SK-N-DZ (cell line): ENCODE results near the gene ACE.

ENCODE experiments used
- DNase-seq: peaks from one replicate; pipeline ENCODE4 v3.0.0-alpha.2; 2015; ENCODE audit warnings: low spot score

The ACE gene

GRCh38 chr17:63474586-63475460, 2.0 kb upstream of the ACE start:
- peak; percentile 54 for DNase-seq

GRCh38 chr17:63475491-63476412, 1.1 kb upstream of the ACE start:
- peak; percentile 70 for DNase-seq

DNA sequence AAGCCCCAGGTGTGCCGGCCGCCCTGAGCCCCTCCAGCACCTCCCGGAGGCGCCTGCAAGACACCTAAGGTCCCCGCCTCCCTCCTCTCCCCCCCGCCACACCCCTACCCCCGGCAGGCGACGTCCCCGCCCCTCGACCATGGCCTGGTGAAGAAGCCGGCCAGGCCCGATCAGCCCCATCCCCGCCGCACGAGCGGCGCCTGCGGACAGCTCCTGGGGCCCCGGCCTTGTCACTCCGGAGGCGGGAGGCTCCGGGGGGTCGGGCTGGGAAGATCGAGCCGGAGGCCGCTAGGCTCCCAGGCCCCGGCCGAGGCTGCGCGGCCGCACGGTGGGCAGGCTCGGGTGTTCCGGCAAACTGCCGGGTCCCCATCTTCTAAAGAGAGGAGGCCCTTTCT, 405 bp upstream of the ACE start:
- DNase-seq, result peak; percentile 51

DNA sequence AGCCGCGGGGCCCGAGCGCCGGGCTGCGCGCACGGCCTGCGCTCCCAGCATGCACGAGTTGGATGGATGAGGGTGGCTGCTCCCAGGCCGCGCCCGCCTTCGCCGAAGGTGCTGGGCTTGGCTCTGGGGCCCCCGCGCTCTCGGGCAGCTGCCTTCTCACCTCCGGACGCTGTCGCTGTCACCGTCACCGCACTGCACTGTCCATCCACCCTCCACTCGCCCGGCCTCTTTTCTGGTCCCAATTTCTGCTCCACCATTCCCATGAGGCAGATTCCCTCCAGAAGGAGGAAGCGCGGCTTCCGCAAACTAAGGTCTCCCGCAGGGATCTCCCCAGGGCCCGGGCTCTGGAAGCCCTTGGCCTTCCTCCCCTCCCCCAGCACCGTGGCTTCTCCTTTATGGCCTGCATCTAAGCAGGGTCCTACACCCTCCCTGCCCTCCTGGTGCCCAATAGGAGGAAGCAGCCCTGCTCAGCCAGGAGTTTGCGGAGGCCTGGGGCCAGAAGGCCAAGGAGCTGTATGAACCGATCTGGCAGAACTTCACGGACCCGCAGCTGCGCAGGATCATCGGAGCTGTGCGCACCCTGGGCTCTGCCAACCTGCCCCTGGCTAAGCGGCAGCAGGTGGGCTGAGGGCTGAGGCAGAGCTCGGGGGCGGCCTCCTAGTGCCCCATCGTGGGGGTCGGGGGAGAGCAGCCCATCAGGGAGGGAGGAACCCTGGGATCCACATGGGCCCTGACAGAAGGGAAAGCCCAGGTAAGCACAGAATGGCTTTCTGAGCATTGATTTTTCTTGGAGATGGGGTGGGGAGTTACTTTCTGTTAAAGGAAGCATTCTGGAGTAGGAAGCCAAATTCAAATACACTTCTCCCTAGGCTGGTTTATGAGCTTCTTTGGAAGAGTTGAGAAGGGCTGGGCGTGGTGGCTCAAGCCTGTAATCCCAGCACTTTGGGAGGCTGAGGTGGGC, 899 bp downstream of the ACE start:
- DNase-seq, result peak; percentile 64

DNA sequence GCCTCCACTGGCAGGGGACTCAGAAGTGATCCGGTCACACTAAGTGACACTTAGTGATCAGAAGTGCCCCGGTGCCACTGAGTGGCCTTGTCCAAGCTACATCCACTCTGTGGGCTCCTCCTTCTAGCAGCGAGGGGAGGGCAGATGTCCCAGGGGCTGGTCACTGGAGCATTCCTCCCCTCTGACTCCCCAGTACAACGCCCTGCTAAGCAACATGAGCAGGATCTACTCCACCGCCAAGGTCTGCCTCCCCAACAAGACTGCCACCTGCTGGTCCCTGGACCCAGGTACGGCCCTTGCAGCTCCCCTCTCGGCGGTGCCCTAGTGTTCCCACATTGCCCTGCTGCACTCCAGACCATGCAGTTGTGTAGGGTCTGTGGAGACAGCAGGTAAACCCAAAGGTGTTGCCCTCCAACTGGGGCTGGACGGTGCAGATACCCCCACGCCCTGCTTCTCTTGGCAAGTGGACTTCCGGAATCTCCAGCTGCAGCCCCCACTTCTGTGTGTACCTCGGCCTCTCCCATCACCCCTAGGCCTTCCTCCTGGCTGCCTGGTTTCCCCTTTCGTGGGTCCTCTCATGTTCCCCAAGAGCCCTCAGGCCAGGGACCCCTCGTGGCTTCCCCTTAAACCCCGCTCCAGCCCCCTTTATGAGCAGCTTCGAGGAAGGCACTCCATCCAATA, 2.1 kb downstream of the ACE start:
- peak; percentile 86 for DNase-seq

- no peak for DNase-seq
These were observed 2.8 kb downstream of the ACE start for GRCh38 chr17:63479495-63480184.

DNA sequence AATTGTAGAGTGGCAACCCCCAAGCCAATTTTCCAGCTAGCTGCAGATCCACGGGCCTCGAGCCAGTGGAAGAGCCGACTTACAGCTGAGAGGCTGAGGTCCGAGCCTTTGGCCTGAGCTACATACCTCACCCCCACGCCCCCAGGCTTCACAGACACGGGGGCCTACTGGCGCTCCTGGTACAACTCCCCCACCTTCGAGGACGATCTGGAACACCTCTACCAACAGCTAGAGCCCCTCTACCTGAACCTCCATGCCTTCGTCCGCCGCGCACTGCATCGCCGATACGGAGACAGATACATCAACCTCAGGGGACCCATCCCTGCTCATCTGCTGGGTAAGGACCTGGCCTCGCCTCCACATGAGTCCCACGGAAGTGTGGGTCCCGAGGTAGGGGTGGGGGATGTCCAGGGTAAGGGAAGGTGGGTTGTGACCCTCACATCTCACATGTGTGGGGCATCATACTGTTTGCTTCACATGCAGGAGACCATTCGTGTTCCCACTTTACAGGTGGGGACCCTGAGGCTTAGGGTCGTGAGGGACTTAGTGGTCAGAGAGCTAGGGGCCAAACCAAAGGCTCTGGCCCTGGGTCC, 3.4 kb downstream of the ACE start:
- DNase-seq, result no peak

- DNase-seq, result no peak
These were observed 4.1 kb downstream of the ACE start for GRCh38 chr17:63480826-63481487.

DNA sequence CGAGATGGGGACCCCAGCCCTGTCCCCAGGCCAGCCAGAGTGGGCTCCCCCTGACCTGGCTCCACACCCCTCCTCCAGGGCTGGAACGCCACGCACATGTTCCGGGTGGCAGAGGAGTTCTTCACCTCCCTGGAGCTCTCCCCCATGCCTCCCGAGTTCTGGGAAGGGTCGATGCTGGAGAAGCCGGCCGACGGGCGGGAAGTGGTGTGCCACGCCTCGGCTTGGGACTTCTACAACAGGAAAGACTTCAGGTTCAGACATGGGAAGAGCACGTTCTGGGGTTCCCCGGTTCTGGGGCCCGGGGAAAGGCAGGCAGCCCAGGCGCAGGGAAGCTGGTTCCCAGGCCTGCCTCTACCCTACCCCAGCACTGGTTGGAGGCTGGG, 4.6 kb downstream of the ACE start:
- no peak for DNase-seq

- no peak for DNase-seq
These were observed 5.6 kb downstream of the ACE start for GRCh38 chr17:63482509-63482908.

- DNase-seq, result no peak
These were observed 6.2 kb downstream of the ACE start for GRCh38 chr17:63483038-63483437.

DNA sequence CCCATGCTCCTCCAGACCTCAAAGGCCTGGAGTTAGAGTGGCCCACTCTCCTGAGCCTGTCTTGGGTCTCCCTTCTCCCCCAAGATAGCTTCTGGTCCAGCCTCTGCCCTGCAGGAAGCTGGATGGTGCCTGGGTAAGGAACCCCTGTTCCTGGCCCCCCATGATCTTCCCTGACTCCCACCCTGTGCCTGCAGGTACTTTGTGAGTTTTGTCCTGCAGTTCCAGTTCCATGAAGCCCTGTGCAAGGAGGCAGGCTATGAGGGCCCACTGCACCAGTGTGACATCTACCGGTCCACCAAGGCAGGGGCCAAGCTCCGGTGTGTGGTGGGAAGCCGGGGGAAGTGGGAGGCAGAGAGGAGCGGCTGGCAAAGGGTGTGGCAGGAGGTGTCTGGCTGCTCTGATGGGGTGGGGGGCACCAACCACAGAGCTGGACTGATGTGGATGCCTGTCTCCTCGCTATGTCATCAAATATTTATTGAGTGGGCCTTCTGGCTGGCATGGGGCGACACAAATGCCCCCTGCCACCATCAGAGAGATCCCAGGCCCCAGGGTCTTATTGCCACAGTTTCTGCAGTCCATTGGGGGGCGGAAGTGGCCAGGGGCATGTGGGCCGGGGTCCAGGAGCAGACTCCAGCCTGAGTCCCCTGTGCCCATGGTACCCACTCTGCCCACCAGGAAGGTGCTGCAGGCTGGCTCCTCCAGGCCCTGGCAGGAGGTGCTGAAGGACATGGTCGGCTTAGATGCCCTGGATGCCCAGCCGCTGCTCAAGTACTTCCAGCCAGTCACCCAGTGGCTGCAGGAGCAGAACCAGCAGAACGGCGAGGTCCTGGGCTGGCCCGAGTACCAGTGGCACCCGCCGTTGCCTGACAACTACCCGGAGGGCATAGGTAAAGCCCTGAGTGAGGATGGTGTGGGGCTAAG, 7.1 kb downstream of the ACE start:
- no peak for DNase-seq

DNA sequence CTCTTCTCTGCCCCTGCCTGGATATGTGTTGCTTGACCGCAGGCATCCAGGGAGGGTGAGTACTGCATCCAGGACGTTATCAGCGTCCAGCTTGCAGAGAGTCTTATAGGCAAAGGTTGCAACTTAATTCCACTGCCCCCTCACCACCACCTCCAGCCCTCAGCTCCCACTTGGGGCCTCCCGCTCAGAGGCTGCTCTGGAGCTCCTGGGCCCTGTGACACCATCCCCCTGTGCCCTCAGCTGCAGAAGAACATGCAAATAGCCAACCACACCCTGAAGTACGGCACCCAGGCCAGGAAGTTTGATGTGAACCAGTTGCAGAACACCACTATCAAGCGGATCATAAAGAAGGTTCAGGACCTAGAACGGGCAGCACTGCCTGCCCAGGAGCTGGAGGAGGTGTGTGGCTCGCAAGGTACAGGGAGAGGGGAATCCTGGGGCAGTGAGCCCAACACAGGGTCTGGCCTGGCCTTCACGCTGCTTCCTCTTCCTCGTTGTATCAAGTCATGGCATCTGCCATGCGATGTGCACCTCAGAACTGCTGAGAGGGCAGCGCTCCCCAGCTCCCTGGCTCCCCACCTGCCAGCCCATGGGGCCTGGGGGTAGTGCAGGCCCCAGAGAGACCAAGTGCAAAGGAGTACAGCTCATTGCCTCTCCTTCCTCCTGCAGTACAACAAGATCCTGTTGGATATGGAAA, 9.6 kb downstream of the ACE start:
- DNase-seq, result no peak

GRCh38 chr17:63487014-63487339, 10.1 kb downstream of the ACE start:
- no peak for DNase-seq

DNA sequence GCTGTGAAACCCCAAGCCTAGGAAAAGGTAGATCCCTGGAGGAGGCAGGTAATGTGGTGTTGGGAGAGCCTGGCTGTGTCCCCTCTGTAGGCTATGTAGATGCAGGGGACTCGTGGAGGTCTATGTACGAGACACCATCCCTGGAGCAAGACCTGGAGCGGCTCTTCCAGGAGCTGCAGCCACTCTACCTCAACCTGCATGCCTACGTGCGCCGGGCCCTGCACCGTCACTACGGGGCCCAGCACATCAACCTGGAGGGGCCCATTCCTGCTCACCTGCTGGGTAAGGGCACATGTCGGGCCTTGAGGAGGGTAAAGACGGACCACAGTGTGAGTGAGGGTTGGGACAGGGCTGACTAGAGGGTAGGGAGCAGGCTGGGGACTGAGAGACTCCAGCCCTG, 12.0 kb downstream of the ACE start:
- DNase-seq, result no peak

- DNase-seq, result no peak
These were observed 12.4 kb downstream of the ACE start for GRCh38 chr17:63489291-63489690.

GRCh38 chr17:63490329-63490728, 13.5 kb downstream of the ACE start:
- peak; percentile 58 for DNase-seq
